Esophagus squamous epithelium (tissue), 5 donors: Measurements from ENCODE around the gene LIMS2. TPM values are rescaled to one million over a fixed set of nuclear protein-coding genes. Genes with fewer than 3 reads are reported as not detected.

Experiments
- DNase-seq: peaks from one replicate; lab custom pipeline; 2025; lab: John Stamatoyannopoulos, UW
- H3K27ac ChIP-seq, 4 donors: fragments of 200-600 bp; sonication (generic); one replicate each; pipeline ENCODE4 v1.5.1; 2016 to 2019; ENCODE audit warnings: mild to moderate bottlenecking in 1 of 4
- H3K27me3 ChIP-seq, 4 donors: fragments of 200-600 bp; sonication (generic); 1 replicate in 3 of 4; 2 replicates in 1 of 4; pipeline versions ENCODE4 v1.5.1 to v1.6.0; 2017 to 2021; ENCODE audit warnings: antibody characterized with exemption in 1 of 4
- H3K36me3 ChIP-seq, 3 donors: fragments of 200-600 bp; sonication (generic); one replicate each; pipeline ENCODE4 v1.5.1; 2016 to 2019
- H3K4me1 ChIP-seq, 3 donors: fragments of 200-600 bp; sonication (generic); one replicate each; pipeline ENCODE4 v1.5.1; 2017 to 2019
- H3K4me3 ChIP-seq, 4 donors: fragments of 200-600 bp; sonication (generic); 1 replicate in 3 of 4; 2 replicates in 1 of 4; pipeline ENCODE4 v1.5.1; 2016 to 2019; ENCODE audit warnings: mild to moderate bottlenecking in 2 of 4, moderate library complexity in 1 of 4
- H3K9me3 ChIP-seq, 3 donors: fragments of 200-600 bp; sonication (generic); one replicate each; pipeline ENCODE4 v1.5.1; 2016 to 2019
- POLR2A ChIP-seq, 4 donors: fragments of 450-650 bp; IDR thresholded peaks; one replicate each; pipeline ENCODE4 v1.6.1; 2017; ENCODE audit warnings: antibody characterized with exemption in 4 of 4, mild to moderate bottlenecking in 4 of 4, moderate library complexity in 3 of 4
- WGBS, 2 donors: methylation state at CpG; one replicate each; pipeline ENCODE4 v1.1.5; 2018; 5-methylcytosine and 5-hydroxymethylcytosine counted together
- intact Hi-C: fragments of 100-400 bp; cut with DNase I; formaldehyde crosslinking; loops from one replicate; pipeline ENCODE4 v1.15.0; 2022
- total RNA-seq, 4 donors: library from RNA; depleted of rRNA; stranded (reverse); fragments of >200 nt; gene quantifications; one replicate each; pipeline ENCODE4 v1.1.0, GENCODE V29; 2016
- TF ChIP-seq, protein P1 (sequence below), 6 experiments: fragments of 450-650 bp in 4 of 6; fragments of 200-600 bp in 2 of 6; sonication (generic) in 2 of 6; IDR thresholded peaks; one replicate each; pipeline ENCODE4 v1.5.1; 2016 to 2019; ENCODE audit warnings: antibody characterized with exemption in 6 of 6, mild to moderate bottlenecking in 4 of 6, moderate library complexity in 4 of 6
- donor health status: DM: yes; HTN: yes; CAD: no.

LIMS2 gene
- total RNA-seq, 4 donors from 2014 or later: 2.4 to 29.6 (median 5.9) TPM

GRCh38 chr2:127643439-127644065, 31.8 kb downstream of the LIMS2 start:
- Histone ChIP-seq H3K9me3 (no peaks in the 10 kb centered on the region), H3K27me3 (no peaks in the 10 kb centered on the region), H3K27ac (peak overlapping the region in 1 of 4 donors; percentile 9), H3K36me3 (no peaks in the 10 kb centered on the region), H3K4me3 (no peak overlapping the region), H3K4me1 (peaks cover 4 to 60% (median 17%) of the 10 kb centered on the region in 3 donors)
- intact Hi-C loops: no loop called here
- TF ChIP-seq, protein P1, sequence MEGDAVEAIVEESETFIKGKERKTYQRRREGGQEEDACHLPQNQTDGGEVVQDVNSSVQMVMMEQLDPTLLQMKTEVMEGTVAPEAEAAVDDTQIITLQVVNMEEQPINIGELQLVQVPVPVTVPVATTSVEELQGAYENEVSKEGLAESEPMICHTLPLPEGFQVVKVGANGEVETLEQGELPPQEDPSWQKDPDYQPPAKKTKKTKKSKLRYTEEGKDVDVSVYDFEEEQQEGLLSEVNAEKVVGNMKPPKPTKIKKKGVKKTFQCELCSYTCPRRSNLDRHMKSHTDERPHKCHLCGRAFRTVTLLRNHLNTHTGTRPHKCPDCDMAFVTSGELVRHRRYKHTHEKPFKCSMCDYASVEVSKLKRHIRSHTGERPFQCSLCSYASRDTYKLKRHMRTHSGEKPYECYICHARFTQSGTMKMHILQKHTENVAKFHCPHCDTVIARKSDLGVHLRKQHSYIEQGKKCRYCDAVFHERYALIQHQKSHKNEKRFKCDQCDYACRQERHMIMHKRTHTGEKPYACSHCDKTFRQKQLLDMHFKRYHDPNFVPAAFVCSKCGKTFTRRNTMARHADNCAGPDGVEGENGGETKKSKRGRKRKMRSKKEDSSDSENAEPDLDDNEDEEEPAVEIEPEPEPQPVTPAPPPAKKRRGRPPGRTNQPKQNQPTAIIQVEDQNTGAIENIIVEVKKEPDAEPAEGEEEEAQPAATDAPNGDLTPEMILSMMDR (IDR thresholded peaks at IDR 0.05): no peak
- TF ChIP-seq POLR2A (IDR thresholded peaks at IDR 0.05): no peak
- DNase-seq: no peak
- WGBS, 2 donors: 85 to 87% methylated on average over 14 to 15 of the region's 15 CpGs

- H3K27me3 ChIP-seq: no peaks in the 10 kb centered on the region
- H3K36me3 ChIP-seq: no peaks in the 10 kb centered on the region
- intact Hi-C loops: no loop called here
- no peak overlapping the region for H3K4me3 ChIP-seq
- DNase-seq: no peak
- peaks cover 7 to 60% (median 23%) of the 10 kb centered on the region in 3 donors for H3K4me1 ChIP-seq
- no peak for TF ChIP-seq POLR2A (IDR thresholded peaks at IDR 0.05)
- TF ChIP-seq, protein P1 (IDR thresholded peaks at IDR 0.05): no peak
- 23 to 45% methylated on average over 2 to 5 of the region's 17 CpGs for WGBS, 2 donors
- H3K27ac ChIP-seq: peak overlapping the region in 2 of 4 donors; percentile 9 to 49
- H3K9me3 ChIP-seq: no peaks in the 10 kb centered on the region
Observed at GRCh38 chr2:127642706-127643438, 32.5 kb downstream of the LIMS2 start.

DNA sequence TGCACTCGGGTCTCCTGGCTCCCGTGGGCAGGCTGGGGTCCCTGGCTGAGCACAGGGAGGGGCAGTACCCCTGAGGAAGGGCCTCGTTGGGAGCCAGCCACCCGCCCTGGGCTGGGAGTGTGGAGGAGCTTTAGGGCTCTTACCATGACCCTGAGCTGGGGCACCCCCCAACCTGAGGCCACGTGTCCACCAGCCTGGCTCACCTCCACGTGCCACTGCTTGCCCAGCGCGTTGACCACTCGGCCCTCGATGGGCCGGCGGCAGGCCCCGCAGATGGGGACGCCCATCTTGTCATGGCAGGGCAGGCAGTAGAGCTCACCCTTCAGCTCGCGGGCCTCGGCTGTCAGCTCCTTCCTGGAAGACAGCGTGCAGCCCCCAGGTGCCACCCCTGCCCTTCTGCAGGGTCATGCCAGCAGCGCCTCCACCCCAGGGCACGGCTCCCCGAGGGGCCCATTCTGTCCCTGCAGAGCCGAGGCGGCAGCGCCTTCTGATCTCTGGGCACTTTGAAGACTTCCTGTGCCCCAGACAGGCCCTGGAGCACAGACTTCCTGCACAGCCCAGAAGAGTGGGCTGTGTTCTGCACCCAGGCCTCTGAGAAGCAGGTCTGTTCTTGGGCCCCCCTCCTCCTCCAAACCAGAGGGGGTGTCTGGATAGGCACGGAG, 33.4 kb downstream of the LIMS2 start:
- H3K9me3 ChIP-seq: no peaks in the 10 kb centered on the region
- H3K27ac ChIP-seq: peak overlapping the region in 2 of 4 donors; percentile 42 to 58
- H3K36me3 ChIP-seq: no peaks in the 10 kb centered on the region
- DNase-seq: no peak
- peaks cover 13 to 60% (median 22%) of the 10 kb centered on the region in 3 donors for H3K4me1 ChIP-seq
- H3K4me3 ChIP-seq: no peak overlapping the region
- no peak for TF ChIP-seq POLR2A (IDR thresholded peaks at IDR 0.05)
- TF ChIP-seq, protein P1 (IDR thresholded peaks at IDR 0.05): no peak
- intact Hi-C loops: no loop called here
- H3K27me3 ChIP-seq: no peaks in the 10 kb centered on the region
- WGBS, 2 donors: 40 to 60% methylated on average over 1 of the region's 25 CpGs

- no CpG with 5 or more reads among the region's 6 CpGs for WGBS, 2 donors
- Histone ChIP-seq H3K9me3 (no peaks in the 10 kb centered on the region), H3K4me1 (peaks cover 11 to 56% (median 15%) of the 10 kb centered on the region in 3 donors), H3K27ac (no peak overlapping the region), H3K36me3 (no peaks in the 10 kb centered on the region), H3K4me3 (no peak overlapping the region), H3K27me3 (no peaks in the 10 kb centered on the region)
- intact Hi-C loops: no loop called here
- no peak for TF ChIP-seq POLR2A (IDR thresholded peaks at IDR 0.05)
- TF ChIP-seq, protein P1 (IDR thresholded peaks at IDR 0.05): no peak
- no peak for DNase-seq
Observed at GRCh38 chr2:127641133-127641532, 34.2 kb downstream of the LIMS2 start.
